ENCODE data around the gene ARHGEF7. TPM values are rescaled to one million over a fixed set of nuclear protein-coding genes. Genes with fewer than 3 reads are reported as not detected.

The ARHGEF7 gene
- total RNA-seq, 1 donor from 2014 or later, result 307 TPM

Other genes starting within 250 kb of the ARHGEF7 start
- 52.6 and 92.2 TPM in 2 replicates for gene ANKRD10, start 200.2 kb upstream of the ARHGEF7 start, total RNA-seq
- 0.14 and 0.85 TPM in 2 replicates for gene TEX29, start 205.3 kb downstream of the ARHGEF7 start, total RNA-seq